Body of pancreas (tissue), 4 donors: Measurements from ENCODE around the gene JUN. TPM values are rescaled to one million over a fixed set of nuclear protein-coding genes. Genes with fewer than 3 reads are reported as not detected.

ENCODE experiments used
- ATAC-seq: fragments of 150-250 bp; one replicate; pipeline ENCODE4 v1.9.1; 2016
- DNase-seq, 4 donors: peaks; one replicate each; pipeline ENCODE4 v3.0.0-alpha.2; 2019
- H3K27ac ChIP-seq, 4 donors: fragments of 200-600 bp; sonication (generic); 1 replicate in 3 of 4; 2 replicates in 1 of 4; pipeline versions ENCODE4 v1.5.1 to v1.6.1; 2016 to 2019; ENCODE audit warnings: mild to moderate bottlenecking in 1 of 4, mixed read lengths in 1 of 4, moderate library complexity in 1 of 4
- H3K27me3 ChIP-seq, 2 donors: fragments of 200-600 bp; sonication (generic); one replicate each; pipeline ENCODE4 v1.6.0; 2016; ENCODE audit warnings: mild to moderate bottlenecking in 1 of 2
- H3K36me3 ChIP-seq, 2 donors: fragments of 200-600 bp; sonication (generic); replicated peaks in 1 of 2; 2 replicates each; pipeline ENCODE4 v1.5.1; 2016; ENCODE audit warnings: low read depth in 2 of 2; ENCODE audit not compliant: insufficient read depth in 1 of 2
- H3K4me1 ChIP-seq: fragments of 200-600 bp; sonication (generic); one replicate; pipeline ENCODE4 v1.6.0; 2016
- H3K4me3 ChIP-seq, 2 donors: fragments of 200-600 bp; sonication (generic); 1 replicate in 1 of 2; 2 replicates in 1 of 2; pipeline ENCODE4 v1.5.1; 2016 to 2019
- H3K9me3 ChIP-seq, 3 donors: fragments of 200-600 bp; sonication (generic); 1 replicate in 2 of 3; 2 replicates in 1 of 3; pipeline ENCODE4 v1.5.1; 2016
- CTCF ChIP-seq, 7 experiments: fragments of 450-650 bp in 4 of 7; fragments of 200-600 bp in 3 of 7; sonication (generic) in 3 of 7; IDR thresholded peaks; one replicate each; pipeline ENCODE4 v1.5.1; 2016 to 2019; ENCODE audit warnings: antibody characterized with exemption in 7 of 7
- POLR2A ChIP-seq, 3 donors: fragments of 450-650 bp; IDR thresholded peaks; one replicate each; pipeline ENCODE4 v1.6.1; 2016; ENCODE audit warnings: antibody characterized with exemption in 3 of 3, mild to moderate bottlenecking in 2 of 3
- WGBS, 2 donors: methylation state at CpG; one replicate each; pipeline ENCODE4 v1.1.5; 2017; 5-methylcytosine and 5-hydroxymethylcytosine counted together
- intact Hi-C: fragments of 100-400 bp; cut with DNase I; formaldehyde crosslinking; loops from one replicate; pipeline ENCODE4 v1.15.1; 2023
- total RNA-seq, 2 donors: library from RNA; depleted of rRNA; stranded (reverse); fragments of >200 nt; gene quantifications; one replicate each; pipeline ENCODE4 v1.1.0, GENCODE V29; 2016

The JUN gene
- total RNA-seq, 2 donors from 2014 or later: 320 to 712 TPM

GRCh38 chr1:58824753-58825389 lies 41.0 kb upstream of the JUN start:
- Histone ChIP-seq H3K4me1 (peaks cover 6% of the 10 kb centered on the region), H3K27ac (peak overlapping the region in 3 of 4 donors; percentile 6 to 20 (median 15)), H3K27me3 (no peaks in the 10 kb centered on the region), H3K4me3 (no peak overlapping the region), H3K9me3 (no peaks in the 10 kb centered on the region), H3K36me3 (no peaks in the 10 kb centered on the region)
- TF ChIP-seq CTCF (IDR thresholded peaks at IDR 0.05) (no peak), POLR2A (IDR thresholded peaks at IDR 0.05) (no peak)
- WGBS, 2 donors: 34 to 38% methylated on average over 5 of the region's 5 CpGs
- ATAC-seq: peak; percentile 59
- intact Hi-C loops: no loop called here
- DNase-seq: peak; percentile 51 to 74 (median 59)

GRCh38 chr1:58823481-58824010 lies 39.7 kb upstream of the JUN start:
- Histone ChIP-seq H3K4me1 (peaks cover 6% of the 10 kb centered on the region), H3K27me3 (no peaks in the 10 kb centered on the region), H3K27ac (no peak overlapping the region), H3K36me3 (no peaks in the 10 kb centered on the region), H3K4me3 (no peak overlapping the region), H3K9me3 (no peaks in the 10 kb centered on the region)
- no peak for ATAC-seq
- 75 to 85% methylated on average over 3 to 4 of the region's 4 CpGs for WGBS, 2 donors
- TF ChIP-seq CTCF (IDR thresholded peaks at IDR 0.05) (no peak), POLR2A (IDR thresholded peaks at IDR 0.05) (no peak)
- peak in 1 of 4 donors; percentile 9 for DNase-seq
- intact Hi-C loops: no loop called here

GRCh38 chr1:58821309-58821708 lies 37.5 kb upstream of the JUN start:
- no peak overlapping the region for H3K27ac ChIP-seq
- peaks cover 14% of the 10 kb centered on the region for H3K4me1 ChIP-seq
- TF ChIP-seq POLR2A (IDR thresholded peaks at IDR 0.05) (no peak), CTCF (IDR thresholded peaks at IDR 0.05) (no peak)
- H3K4me3 ChIP-seq: no peak overlapping the region
- DNase-seq: no peak
- H3K36me3 ChIP-seq: no peaks in the 10 kb centered on the region
- no peaks in the 10 kb centered on the region for H3K9me3 ChIP-seq
- H3K27me3 ChIP-seq: no peaks in the 10 kb centered on the region
- no peak for ATAC-seq
- WGBS, 2 donors: 76 to 83% methylated on average over 4 of the region's 4 CpGs
- intact Hi-C loops: no loop called here

GRCh38 chr1:58818976-58819375 lies 35.1 kb upstream of the JUN start:
- Histone ChIP-seq H3K4me1 (peaks cover 27% of the 10 kb centered on the region), H3K9me3 (no peaks in the 10 kb centered on the region), H3K4me3 (no peak overlapping the region), H3K27ac (no peak overlapping the region), H3K36me3 (no peaks in the 10 kb centered on the region), H3K27me3 (no peaks in the 10 kb centered on the region)
- ATAC-seq (no peak), DNase-seq (no peak)
- TF ChIP-seq CTCF (IDR thresholded peaks at IDR 0.05): no peak
- TF ChIP-seq POLR2A (IDR thresholded peaks at IDR 0.05): no peak
- WGBS, 2 donors: 75 to 77% methylated on average over 3 of the region's 3 CpGs
- intact Hi-C loops: no loop called here

GRCh38 chr1:58818075-58818474 lies 34.2 kb upstream of the JUN start:
- ATAC-seq (no peak), DNase-seq (no peak)
- WGBS, 2 donors: 90 to 95% methylated on average over 2 of the region's 2 CpGs
- no peaks in the 10 kb centered on the region for H3K27me3 ChIP-seq
- H3K4me1 ChIP-seq: peaks cover 36% of the 10 kb centered on the region
- no peaks in the 10 kb centered on the region for H3K36me3 ChIP-seq
- no peak overlapping the region for H3K27ac ChIP-seq
- no peak overlapping the region for H3K4me3 ChIP-seq
- TF ChIP-seq CTCF (IDR thresholded peaks at IDR 0.05) (no peak), POLR2A (IDR thresholded peaks at IDR 0.05) (no peak)
- intact Hi-C loops: no loop called here
- no peaks in the 10 kb centered on the region for H3K9me3 ChIP-seq
